ENCODE results near the gene GBP2. TPM values are rescaled to one million over a fixed set of nuclear protein-coding genes. Genes with fewer than 3 reads are reported as not detected.
"Not testable (repeated sequence)": the region's sequence is repeated elsewhere in the genome, so short reads cannot be mapped to it uniquely, and the experiment has no call there.

Gene GBP2
- polyA plus RNA-seq (2014; cell fraction: cytosol; rRNA removed), result 0.06 and 0.23 TPM in 2 replicates
- polyA plus RNA-seq (2014; cell fraction: nucleus; rRNA removed), result 0.27 TPM in 1 of 2 replicates, not detected in the other

- no peak for DNase-seq (ENCODE audit: low spot score)
These were observed at the start of gene GBP2 for GRCh38 chr1:89125913-89126580. TSS of gene GBP2 (minus strand) at chr1:89126114. CDS start at chr1:89121966, 4,148 bp downstream.

DNA sequence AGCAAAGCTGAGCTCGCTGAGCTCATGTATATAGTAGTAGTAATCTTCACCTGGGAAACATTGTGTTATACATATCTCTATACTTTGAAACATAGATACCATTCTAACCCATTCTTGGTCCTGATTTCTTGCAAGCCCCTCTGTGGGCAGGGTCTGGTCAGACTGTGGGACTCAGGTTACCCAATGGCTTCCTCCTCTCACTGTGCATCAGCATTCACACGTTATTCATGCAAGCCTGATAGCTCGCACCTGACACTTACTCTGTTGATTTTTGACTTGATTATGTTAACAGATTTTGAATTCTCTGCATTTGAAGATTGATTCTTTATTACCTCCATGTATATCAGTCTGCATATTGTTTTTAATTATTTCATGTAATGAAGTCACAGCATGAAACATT lies 48.6 kb upstream of the GBP2 start:
- no peak for DNase-seq (ENCODE audit: low spot score)

DNA sequence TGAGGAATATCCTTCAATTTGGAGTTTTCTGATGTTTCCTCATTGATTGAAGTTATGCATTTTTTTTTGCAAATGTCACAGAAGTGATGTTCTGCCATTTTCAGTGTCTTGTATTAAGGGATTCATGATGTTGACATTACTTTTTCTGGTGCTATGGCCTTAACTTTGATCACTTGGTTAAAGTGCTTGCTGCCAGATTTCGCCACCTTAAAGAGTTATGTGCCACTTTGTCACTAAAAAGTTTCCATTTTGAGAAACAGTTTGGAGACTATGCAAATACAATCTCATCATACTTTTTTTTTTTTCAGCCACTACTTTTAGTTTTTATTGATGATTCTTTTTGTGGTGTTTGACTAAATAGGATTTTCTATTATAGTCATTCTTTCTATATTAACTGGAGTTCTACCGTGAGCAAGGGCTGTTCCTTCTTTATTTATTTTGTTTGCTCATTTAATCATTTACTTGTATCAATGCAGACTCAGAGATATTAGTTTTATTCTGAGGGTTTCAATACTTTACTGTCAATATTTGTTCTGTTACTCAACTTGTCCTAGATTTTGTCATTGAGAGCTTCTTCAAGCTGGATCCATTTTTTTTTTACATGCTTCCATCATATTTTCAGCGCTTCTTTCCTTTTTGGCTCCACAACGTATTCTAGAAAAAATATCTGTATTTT lies 46.7 kb upstream of the GBP2 start:
- no peak for DNase-seq (ENCODE audit: low spot score)

DNA sequence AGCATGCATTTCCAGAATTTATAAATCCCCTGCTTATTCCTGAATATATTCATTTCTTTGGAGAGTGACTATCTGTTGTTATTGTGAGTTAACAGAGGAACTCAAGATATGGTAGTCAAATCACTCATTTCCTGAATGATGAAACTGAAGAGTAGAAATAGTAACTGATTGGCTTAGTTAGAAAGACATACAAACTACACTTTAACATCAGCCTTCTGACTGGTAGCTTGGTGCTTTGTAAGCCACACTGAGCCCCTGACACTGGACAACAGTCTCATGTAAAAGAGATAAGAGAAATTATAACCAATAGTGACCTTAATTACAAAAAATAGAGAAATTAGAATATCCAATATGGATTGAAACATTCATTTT lies 45.1 kb upstream of the GBP2 start:
- no peak for DNase-seq (ENCODE audit: low spot score)

- DNase-seq (ENCODE audit: low spot score), result no peak
These were observed 44.5 kb upstream of the GBP2 start for GRCh38 chr1:89170170-89171066.

- DNase-seq (ENCODE audit: low spot score), result no peak
These were observed 43.3 kb upstream of the GBP2 start for GRCh38 chr1:89169166-89169565.

- DNase-seq (ENCODE audit: low spot score), result no peak
These were observed 41.8 kb upstream of the GBP2 start for GRCh38 chr1:89167590-89168230.

GRCh38 chr1:89166705-89167104 lies 40.8 kb upstream of the GBP2 start:
- no peak for DNase-seq (ENCODE audit: low spot score)

GRCh38 chr1:89165811-89166210 lies 39.9 kb upstream of the GBP2 start:
- DNase-seq (ENCODE audit: low spot score), result no peak

DNA sequence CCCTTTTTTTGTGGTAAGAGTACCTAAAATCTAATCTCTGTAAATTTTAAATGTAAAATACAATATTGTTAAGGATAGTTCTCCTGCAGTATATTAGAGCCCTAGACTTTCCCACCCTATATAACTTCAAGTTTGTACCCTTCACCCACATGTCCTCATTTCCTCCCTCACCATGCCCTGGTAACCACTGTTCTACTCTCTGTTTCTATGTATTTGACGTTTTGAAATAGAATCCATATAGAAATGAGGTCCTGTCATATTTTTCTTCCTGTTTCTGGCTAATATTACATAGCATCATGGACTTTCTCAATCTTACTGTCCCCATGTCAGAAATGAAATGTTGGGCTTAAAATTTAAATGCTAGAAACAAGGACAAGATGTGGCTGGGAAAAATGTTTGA lies 25.1 kb upstream of the GBP2 start:
- no peak for DNase-seq (ENCODE audit: low spot score)

DNA sequence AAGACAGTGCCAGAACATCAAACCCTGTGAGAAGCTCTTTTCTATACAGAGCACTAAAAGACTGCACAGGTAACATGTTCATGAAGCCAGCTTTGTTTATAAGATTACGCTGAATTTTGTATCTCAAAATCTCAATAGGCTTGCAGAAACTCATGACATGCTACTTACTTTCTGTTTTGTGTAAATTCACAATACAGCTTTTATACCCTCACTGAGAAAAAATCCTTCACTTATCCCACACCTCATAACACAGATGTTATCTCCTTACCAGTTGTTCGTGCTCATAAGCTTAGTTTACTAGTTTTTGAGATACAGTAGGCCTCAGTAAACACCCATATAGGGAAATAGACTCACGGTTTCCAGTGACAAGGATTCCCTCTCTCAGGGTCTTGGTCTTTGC lies 24.1 kb upstream of the GBP2 start:
- no peak for DNase-seq (ENCODE audit: low spot score)

DNA sequence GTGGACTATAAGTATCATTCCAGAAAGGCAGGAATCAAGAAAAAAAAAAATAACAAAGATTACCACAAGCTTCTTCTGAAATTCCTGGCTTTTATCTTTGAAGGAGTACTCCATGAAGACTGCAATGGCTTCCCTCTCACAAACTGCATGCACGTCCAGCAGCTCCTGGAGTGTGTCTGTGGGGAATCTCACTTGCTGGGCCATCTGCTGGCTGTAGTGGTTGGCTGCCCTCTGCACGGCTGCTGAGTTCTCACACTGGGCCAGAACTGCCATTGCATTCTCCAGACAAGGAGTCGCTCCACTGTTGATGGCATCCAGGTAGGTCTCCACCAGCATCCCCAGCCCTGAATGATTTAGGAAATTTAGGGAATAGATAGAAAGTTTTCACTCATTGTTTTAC lies 23.3 kb upstream of the GBP2 start:
- peak; percentile 37 for DNase-seq (ENCODE audit: low spot score)

DNA sequence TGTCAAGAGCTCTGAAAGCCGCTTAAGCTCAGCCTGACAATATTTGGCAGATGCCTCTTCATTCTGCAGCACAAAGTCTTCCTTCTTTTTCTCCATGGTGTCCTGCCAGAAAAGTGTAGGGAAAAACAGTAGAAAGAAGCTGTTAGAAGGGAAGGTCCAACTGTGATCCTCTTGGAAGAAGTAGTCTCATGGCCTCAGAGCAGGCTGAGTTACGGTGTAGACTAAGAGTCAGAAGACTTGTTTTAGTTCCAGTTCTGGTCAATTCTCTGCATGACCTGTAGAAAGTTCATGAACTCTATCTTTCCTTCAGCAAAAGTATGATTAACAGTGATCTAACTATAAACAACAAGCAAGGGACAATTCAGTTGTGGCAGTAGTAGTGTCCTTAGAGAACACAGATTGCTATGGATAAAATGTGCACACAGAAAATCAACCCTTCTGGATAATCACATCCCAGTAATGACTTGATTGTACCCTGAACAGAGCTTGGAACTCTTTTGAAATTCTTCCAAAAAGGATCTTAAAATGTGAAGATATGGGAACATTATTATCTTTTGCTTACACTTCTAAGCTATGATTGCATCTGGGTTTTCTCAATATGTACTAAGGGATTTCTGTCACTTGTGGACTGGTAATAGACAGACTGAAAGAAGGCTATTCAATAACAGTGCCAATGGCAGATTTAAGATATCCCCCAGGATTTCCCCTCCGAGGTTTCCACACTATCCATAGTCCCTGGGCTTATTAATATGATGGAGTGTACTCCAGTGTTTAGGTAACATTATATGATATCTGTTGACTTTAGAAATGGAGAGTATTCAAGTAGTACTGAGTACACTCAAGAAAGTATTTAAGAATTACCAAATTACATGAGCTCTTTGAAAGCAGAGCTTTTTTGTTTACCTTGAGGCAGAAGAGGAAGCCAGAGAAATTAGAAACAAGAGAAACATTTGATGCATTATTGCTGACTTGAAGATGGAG lies 22.1 kb upstream of the GBP2 start:
- DNase-seq (ENCODE audit: low spot score), result no peak

DNA sequence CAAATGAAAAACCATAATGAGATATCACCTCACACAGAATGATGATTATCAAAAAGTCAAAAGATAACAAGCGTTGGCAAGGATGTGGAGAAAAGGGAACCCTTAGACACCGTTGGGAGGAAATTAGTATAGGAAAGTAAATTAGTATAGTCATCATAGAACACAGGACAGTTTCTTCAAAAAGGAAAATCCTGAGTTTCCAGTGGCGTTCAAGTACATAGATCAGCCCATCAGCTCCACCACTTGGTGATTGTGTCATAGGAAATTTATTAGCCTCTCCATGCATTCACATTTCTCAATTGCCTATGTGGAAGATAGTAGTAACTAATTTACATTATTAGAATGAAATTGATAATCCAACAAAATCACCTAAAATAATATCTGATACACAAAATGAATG lies 20.8 kb upstream of the GBP2 start:
- DNase-seq (ENCODE audit: low spot score), result no peak

DNA sequence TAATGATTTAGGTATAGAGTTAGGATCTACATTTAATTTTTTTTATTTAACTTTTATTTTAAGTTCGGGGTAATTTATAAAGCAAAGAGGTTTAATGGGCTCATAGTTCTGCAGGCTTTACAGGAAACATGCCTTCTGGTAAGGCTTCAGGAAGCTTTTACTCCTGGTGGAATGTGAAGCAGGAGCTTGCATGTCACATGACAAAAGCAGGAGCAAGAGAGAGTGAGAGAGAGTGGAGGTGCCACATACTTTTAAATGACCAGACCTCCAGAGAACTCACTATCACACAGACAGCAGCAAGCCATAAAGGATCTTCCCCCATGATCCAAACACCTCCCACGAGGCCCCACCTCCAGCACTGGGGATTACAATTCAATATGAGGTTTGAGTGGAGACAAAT lies 17.6 kb upstream of the GBP2 start:
- DNase-seq (ENCODE audit: low spot score), result no peak

DNA sequence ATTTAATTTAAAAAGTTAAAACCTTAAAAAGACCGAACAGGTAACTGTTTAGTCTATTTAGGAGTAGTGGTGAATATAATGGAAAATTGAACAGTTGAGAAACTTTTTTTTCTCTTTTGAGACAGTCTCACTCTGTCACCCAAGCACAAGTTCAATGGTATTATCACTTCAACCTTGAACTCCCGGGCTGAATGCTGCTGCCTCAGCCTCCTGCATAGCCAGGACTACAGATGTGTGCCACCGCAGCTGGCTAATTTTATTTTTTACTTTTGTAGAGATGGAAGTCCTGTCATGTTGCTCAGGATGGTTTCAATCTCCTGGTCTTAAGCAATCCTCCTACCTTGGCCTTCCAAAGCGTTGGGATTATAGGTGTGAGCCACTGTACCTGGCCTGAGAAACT lies 16.2 kb upstream of the GBP2 start:
- DNase-seq (ENCODE audit: low spot score), result no peak

- DNase-seq (ENCODE audit: low spot score), result no peak
These were observed 7.8 kb upstream of the GBP2 start for GRCh38 chr1:89133747-89134146.

DNA sequence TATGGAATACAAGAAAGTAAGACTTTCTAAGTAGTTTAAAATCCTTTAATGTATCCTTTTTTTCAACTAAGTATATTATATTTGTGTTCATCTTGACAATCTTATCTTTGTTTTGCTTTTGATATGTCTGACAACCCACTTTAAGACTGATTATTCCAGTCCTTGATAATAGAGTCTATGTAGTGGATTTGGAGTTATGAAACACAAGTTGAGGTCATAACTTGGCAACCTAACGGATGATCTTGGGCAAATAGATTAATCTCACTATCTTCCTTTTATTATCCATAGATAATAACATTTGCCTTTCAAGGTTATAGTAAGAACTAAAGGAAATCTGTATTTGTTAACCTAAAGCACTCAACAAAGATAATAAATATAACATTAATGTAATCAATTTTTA lies 4.8 kb upstream of the GBP2 start:
- DNase-seq (ENCODE audit: low spot score), result no peak

DNA sequence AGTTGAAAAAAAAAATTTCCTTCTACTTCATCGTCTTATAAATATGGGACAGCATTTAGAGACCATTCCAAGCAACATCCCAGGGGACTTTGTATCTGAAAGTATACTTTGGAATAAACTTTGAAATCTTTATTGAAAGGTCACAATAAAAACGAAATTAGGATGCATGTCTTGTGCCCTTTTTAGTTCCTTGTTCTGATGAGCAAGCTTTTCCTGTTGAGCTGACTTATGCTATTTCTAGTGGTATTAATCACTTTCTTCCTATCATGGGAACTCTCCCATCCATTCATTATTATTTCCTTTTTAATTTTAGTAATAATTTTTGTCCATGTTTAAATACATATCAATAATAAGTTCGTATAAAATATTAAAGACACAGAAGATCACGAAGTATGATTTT lies 4.0 kb upstream of the GBP2 start:
- DNase-seq (ENCODE audit: low spot score), result no peak

GRCh38 chr1:89128003-89128458 lies 2.1 kb upstream of the GBP2 start:
- not testable (repeated sequence) for DNase-seq (ENCODE audit: low spot score)
